ENCODE data around the gene EBF3.

The EBF3 gene

GRCh38 chr10:129929343-129930292 lies 34.5 kb downstream of the EBF3 start:
- DNase-seq (ENCODE audit: low read depth, low spot score): no peak
- ChIA-PET CTCF (no interaction called here), POLR2A (no interaction called here)
- no peak overlapping the region for H3K4me3 ChIP-seq (ENCODE audit: low read depth, low read length)
- no peak for TF ChIP-seq CTCF (IDR thresholded peaks at IDR 0.05; ENCODE audit: insufficient read depth, low read length, missing control alignments)

- ChIA-PET POLR2A (interaction anchor here (0.6 kb wide), 1 partner anchor 16 kb away, joined by 3 read pairs; no protein-coding TSS in a partner anchor), CTCF (no interaction called here)
- TF ChIP-seq CTCF (IDR thresholded peaks at IDR 0.05; ENCODE audit: insufficient read depth, low read length, missing control alignments): no peak
- no peak for DNase-seq (ENCODE audit: low read depth, low spot score)
- no peak overlapping the region for H3K4me3 ChIP-seq (ENCODE audit: low read depth, low read length)
These were observed 36.5 kb downstream of the EBF3 start for GRCh38 chr10:129927351-129928120.

DNA sequence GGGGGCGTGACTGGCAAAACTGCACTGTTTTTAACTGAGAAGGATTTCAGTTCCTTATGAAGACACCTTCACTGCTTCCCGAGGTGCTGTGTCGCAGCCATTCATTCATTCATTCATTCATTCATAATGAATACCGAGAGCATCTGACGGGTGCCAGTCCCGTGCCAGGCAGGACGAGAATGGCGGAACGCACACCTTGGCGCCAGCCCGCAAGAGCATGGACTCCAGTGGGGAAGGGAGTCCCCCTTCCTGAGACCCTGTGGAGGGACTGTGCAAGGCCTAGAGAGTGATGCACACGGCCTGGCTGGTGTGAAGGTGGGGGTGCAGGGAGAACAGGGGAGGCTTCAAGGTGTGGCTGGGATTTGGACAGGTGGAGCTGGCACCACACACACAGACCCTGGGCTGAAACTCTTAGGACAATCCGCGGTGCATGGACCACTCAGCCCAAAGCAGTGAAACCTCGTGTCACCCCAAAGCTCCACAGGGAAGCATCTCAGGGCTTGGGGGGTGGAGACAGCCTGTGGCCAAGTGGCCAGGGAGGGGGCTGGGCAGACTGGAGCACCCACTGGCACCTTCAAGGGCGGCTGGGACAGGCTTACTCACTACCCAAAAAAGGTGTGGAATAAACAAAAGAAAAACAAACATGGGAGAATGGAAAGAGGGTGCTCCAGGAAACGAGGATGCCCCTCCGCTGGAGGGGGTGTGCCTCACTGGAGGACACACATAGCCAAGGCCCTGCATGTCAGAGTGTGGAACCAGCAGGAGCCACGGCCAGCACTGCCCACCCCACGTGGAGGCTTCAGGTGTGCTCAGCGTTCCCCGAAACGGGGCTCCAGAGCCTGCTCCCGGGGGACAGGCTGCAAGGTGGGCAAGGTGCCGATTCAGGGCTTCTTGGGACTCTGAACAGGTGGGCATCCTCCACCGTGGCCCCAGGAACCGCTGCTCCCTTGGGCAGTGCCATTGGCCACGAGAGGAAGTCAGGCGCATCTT lies 37.7 kb downstream of the EBF3 start:
- no peak overlapping the region for H3K4me3 ChIP-seq (ENCODE audit: low read depth, low read length)
- POLR2A ChIA-PET: no interaction called here
- TF ChIP-seq CTCF (IDR thresholded peaks at IDR 0.05; ENCODE audit: insufficient read depth, low read length, missing control alignments): no peak
- DNase-seq (ENCODE audit: low read depth, low spot score): no peak
- CTCF ChIA-PET: no interaction called here

- H3K4me3 ChIP-seq (ENCODE audit: low read depth, low read length): no peak overlapping the region
- ChIA-PET CTCF (no interaction called here), POLR2A (no interaction called here)
- no peak for TF ChIP-seq CTCF (IDR thresholded peaks at IDR 0.05; ENCODE audit: insufficient read depth, low read length, missing control alignments)
- DNase-seq (ENCODE audit: low read depth, low spot score): no peak
These were observed 39.5 kb downstream of the EBF3 start for GRCh38 chr10:129924375-129925085.

DNA sequence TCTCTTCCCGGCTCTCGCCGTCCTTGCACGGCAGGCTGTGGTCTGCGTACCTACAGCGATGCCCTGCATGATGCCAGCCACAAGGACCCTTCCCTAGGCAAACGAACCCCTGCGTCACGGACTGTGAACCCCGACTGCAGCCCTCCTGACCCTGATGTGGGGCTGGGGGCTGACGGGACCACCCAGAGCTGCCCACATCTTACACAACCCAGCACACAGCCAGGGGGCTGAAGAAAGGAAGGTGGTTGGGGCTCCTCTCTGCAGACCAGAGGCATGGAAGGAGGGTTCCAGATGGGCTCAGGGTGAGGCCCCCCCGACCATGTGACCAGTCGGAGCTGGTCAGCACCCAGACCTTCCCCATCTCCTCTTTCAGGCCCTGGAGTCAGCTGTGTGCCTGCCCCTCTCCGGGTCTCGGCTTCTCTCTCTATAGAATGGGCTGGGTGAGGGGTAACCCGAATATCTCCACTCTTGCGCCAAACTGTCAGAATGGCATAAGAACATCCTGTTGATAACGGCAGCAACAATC lies 41.4 kb downstream of the EBF3 start:
- H3K4me3 ChIP-seq (ENCODE audit: low read depth, low read length): no peak overlapping the region
- ChIA-PET CTCF (no interaction called here), POLR2A (no interaction called here)
- DNase-seq (ENCODE audit: low read depth, low spot score): no peak
- no peak for TF ChIP-seq CTCF (IDR thresholded peaks at IDR 0.05; ENCODE audit: insufficient read depth, low read length, missing control alignments)

All from AG04449 (cell line).